Astrocyte (in vitro differentiated cells and primary cell): Measurements from ENCODE around the gene RBM48. TPM values are rescaled to one million over a fixed set of nuclear protein-coding genes. Genes with fewer than 3 reads are reported as not detected.

Experiments used
- DNase-seq: peaks from one replicate; pipeline ENCODE4 v3.0.0-alpha.2; 2010; ENCODE audit warnings: low read depth
- FAIRE-seq: peaks from 2 replicates; lab custom pipeline; 2011; peaks lifted over from hg19 to GRCh38; lab: Jason Lieb, UNC
- H2AFZ ChIP-seq: 2 replicates; pipeline ENCODE4 v1.6.0; 2012; ENCODE audit warnings: low read depth, low read length, inconsistent platforms
- H3K27ac ChIP-seq: 2 replicates; pipeline ENCODE4 v1.5.1; 2011; ENCODE audit warnings: low read depth, low read length, inconsistent platforms
- H3K27me3 ChIP-seq: 2 replicates; pipeline ENCODE4 v1.6.0; 2011; ENCODE audit warnings: low read length, inconsistent platforms; ENCODE audit not compliant: insufficient read depth
- H3K36me3 ChIP-seq: 2 replicates; pipeline ENCODE4 v1.5.1; 2011; ENCODE audit warnings: low read length, inconsistent platforms; ENCODE audit not compliant: insufficient read depth
- H3K4me1 ChIP-seq: 2 replicates; pipeline ENCODE4 v1.5.1; 2011; ENCODE audit warnings: low read length, inconsistent platforms; ENCODE audit not compliant: insufficient read depth
- H3K4me2 ChIP-seq: 2 replicates; pipeline ENCODE4 v1.6.0; 2012; ENCODE audit warnings: low read length, inconsistent platforms
- H3K4me3 ChIP-seq: 2 replicates; pipeline ENCODE4 v1.5.1; 2011; ENCODE audit warnings: low read depth, mild to moderate bottlenecking, low read length, inconsistent platforms; ENCODE audit not compliant: insufficient read depth
- H3K79me2 ChIP-seq: 2 replicates; pipeline ENCODE4 v1.6.0; 2012; ENCODE audit warnings: mild to moderate bottlenecking, low read length, inconsistent platforms; ENCODE audit not compliant: insufficient read depth
- H3K9ac ChIP-seq: 2 replicates; pipeline ENCODE4 v1.6.0; 2012; ENCODE audit warnings: mild to moderate bottlenecking, low read length, inconsistent platforms
- H3K9me3 ChIP-seq: 2 replicates; pipeline ENCODE4 v1.5.1; 2012; ENCODE audit warnings: low read depth, mild to moderate bottlenecking, low read length, inconsistent platforms; ENCODE audit not compliant: insufficient read depth
- H4K20me1 ChIP-seq: 2 replicates; pipeline ENCODE4 v1.6.0; 2012; ENCODE audit warnings: low read length, inconsistent platforms; ENCODE audit not compliant: insufficient read depth
- H3K27ac Mint-ChIP-seq: one replicate; pipeline ENCODE4 v1.8.0; 2021; ENCODE audit warnings: mild to moderate bottlenecking, mixed read lengths; ENCODE audit not compliant: unreplicated experiment
- H3K27me3 Mint-ChIP-seq: one replicate; pipeline ENCODE4 v1.8.0; 2021; ENCODE audit warnings: low read depth, mixed read lengths; ENCODE audit not compliant: unreplicated experiment
- H3K36me3 Mint-ChIP-seq: one replicate; pipeline ENCODE4 v1.8.0; 2021; ENCODE audit warnings: low read depth, mixed read lengths; ENCODE audit not compliant: unreplicated experiment
- H3K4me1 Mint-ChIP-seq: one replicate; pipeline ENCODE4 v1.8.0; 2021; ENCODE audit warnings: low read depth, mixed read lengths; ENCODE audit not compliant: unreplicated experiment
- H3K4me3 Mint-ChIP-seq: one replicate; pipeline ENCODE4 v1.8.0; 2021; ENCODE audit warnings: mild to moderate bottlenecking, moderate library complexity, mixed read lengths; ENCODE audit not compliant: unreplicated experiment
- H3K9me3 Mint-ChIP-seq: one replicate; pipeline ENCODE4 v1.8.0; 2021; ENCODE audit warnings: mild to moderate bottlenecking, mixed read lengths; ENCODE audit not compliant: unreplicated experiment
- EZH2 ChIP-seq: IDR thresholded peaks from 2 replicates; pipeline ENCODE4 v1.6.1; 2012; ENCODE audit warnings: mild to moderate bottlenecking, low read length, inconsistent platforms; ENCODE audit not compliant: insufficient read depth
- total RNA-seq: library from RNA; stranded (reverse); gene quantifications from 2 replicates; pipeline ENCODE4 v1.2.1, GENCODE V29; 2021
- TF ChIP-seq, protein P1 (sequence below): IDR thresholded peaks from 2 replicates; pipeline ENCODE4 v1.5.1; 2011; ENCODE audit warnings: low read depth, mild to moderate bottlenecking, inconsistent platforms, low read length, moderate library complexity; ENCODE audit not compliant: insufficient read depth

RBM48 gene
- total RNA-seq, 1 donor from 2014 or later, result 10.3 TPM

DNA sequence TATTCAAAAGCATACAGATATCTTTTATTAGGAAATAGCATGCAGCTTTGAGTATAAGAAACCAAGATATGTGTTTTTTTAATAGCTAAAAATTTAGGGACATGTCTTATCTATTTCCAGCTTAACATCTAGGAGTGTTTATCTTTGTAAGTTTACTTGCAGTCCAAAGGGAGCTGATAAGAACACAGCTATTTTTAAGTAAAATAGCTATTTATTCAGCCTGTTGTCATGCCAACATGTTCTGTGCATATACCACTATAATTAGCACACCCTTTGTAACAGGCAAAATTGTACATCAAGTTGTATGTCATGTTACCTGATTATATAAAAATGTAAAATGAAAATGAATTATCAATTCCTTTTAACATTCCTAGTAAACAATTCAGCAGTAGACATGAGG lies 32.0 kb downstream of the RBM48 start:
- no peak overlapping the region for H2AFZ ChIP-seq
- DNase-seq (no peak), FAIRE-seq (no peak)
- no peaks in the 10 kb centered on the region for H3K27me3 ChIP-seq
- H3K27ac ChIP-seq, result no peak overlapping the region
- TF ChIP-seq, protein P1, sequence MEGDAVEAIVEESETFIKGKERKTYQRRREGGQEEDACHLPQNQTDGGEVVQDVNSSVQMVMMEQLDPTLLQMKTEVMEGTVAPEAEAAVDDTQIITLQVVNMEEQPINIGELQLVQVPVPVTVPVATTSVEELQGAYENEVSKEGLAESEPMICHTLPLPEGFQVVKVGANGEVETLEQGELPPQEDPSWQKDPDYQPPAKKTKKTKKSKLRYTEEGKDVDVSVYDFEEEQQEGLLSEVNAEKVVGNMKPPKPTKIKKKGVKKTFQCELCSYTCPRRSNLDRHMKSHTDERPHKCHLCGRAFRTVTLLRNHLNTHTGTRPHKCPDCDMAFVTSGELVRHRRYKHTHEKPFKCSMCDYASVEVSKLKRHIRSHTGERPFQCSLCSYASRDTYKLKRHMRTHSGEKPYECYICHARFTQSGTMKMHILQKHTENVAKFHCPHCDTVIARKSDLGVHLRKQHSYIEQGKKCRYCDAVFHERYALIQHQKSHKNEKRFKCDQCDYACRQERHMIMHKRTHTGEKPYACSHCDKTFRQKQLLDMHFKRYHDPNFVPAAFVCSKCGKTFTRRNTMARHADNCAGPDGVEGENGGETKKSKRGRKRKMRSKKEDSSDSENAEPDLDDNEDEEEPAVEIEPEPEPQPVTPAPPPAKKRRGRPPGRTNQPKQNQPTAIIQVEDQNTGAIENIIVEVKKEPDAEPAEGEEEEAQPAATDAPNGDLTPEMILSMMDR, result no peak
- no peak for TF ChIP-seq EZH2
- Mint-ChIP-seq H3K9me3 (no peaks in the 10 kb centered on the region), H3K36me3 (peaks cover 3% of the 10 kb centered on the region), H3K27me3 (no peaks in the 10 kb centered on the region), H3K4me3 (no peak overlapping the region), H3K4me1 (peaks cover 11% of the 10 kb centered on the region), H3K27ac (no peak overlapping the region)
- H3K4me2 ChIP-seq, result no peak overlapping the region
- H3K9ac ChIP-seq, result no peak overlapping the region
- peaks cover 3% of the 10 kb centered on the region for H3K4me1 ChIP-seq
- peaks cover 25% of the 10 kb centered on the region for H3K36me3 ChIP-seq
- no peaks in the 10 kb centered on the region for H3K79me2 ChIP-seq
- no peaks in the 10 kb centered on the region for H3K9me3 ChIP-seq
- no peak overlapping the region for H3K4me3 ChIP-seq
- H4K20me1 ChIP-seq, result no peaks in the 10 kb centered on the region

GRCh38 chr7:92563345-92563744 lies 34.8 kb downstream of the RBM48 start:
- Mint-ChIP-seq H3K27me3 (no peaks in the 10 kb centered on the region), H3K4me3 (no peak overlapping the region), H3K27ac (peak overlapping the region; percentile 3), H3K36me3 (no peaks in the 10 kb centered on the region), H3K9me3 (no peaks in the 10 kb centered on the region), H3K4me1 (peaks cover 11% of the 10 kb centered on the region)
- Histone ChIP-seq H3K36me3 (peaks cover 29% of the 10 kb centered on the region), H3K9me3 (no peaks in the 10 kb centered on the region), H3K9ac (no peak overlapping the region), H3K27ac (no peak overlapping the region), H3K4me3 (no peak overlapping the region), H3K27me3 (no peaks in the 10 kb centered on the region), H3K79me2 (no peaks in the 10 kb centered on the region), H2AFZ (no peak overlapping the region), H4K20me1 (no peaks in the 10 kb centered on the region), H3K4me2 (no peak overlapping the region), H3K4me1 (peaks cover 6% of the 10 kb centered on the region)
- TF ChIP-seq EZH2, result no peak
- TF ChIP-seq, protein P1, result no peak
- no peak for FAIRE-seq
- no peak for DNase-seq

GRCh38 chr7:92567460-92567859 lies 38.9 kb downstream of the RBM48 start:
- H3K27ac ChIP-seq, result peak overlapping the region; percentile 82
- Mint-ChIP-seq H3K27ac (no peak overlapping the region), H3K36me3 (peaks cover 2% of the 10 kb centered on the region), H3K4me3 (no peak overlapping the region), H3K27me3 (no peaks in the 10 kb centered on the region), H3K9me3 (no peaks in the 10 kb centered on the region), H3K4me1 (peaks cover 11% of the 10 kb centered on the region)
- peaks cover 2% of the 10 kb centered on the region for H3K79me2 ChIP-seq
- TF ChIP-seq, protein P1, result no peak
- no peak for TF ChIP-seq EZH2
- peaks cover 27% of the 10 kb centered on the region for H3K36me3 ChIP-seq
- FAIRE-seq (no peak), DNase-seq (no peak)
- H3K9ac ChIP-seq, result peak overlapping the region; percentile 42
- peak overlapping the region; percentile 49 for H3K4me2 ChIP-seq
- no peaks in the 10 kb centered on the region for H3K27me3 ChIP-seq
- no peak overlapping the region for H2AFZ ChIP-seq
- no peaks in the 10 kb centered on the region for H3K9me3 ChIP-seq
- no peaks in the 10 kb centered on the region for H4K20me1 ChIP-seq
- H3K4me3 ChIP-seq, result no peak overlapping the region
- H3K4me1 ChIP-seq, result peaks cover 6% of the 10 kb centered on the region
